Activated T-cell treated with anti-CD3 and anti-CD28 coated beads for 24 hours (primary cell): Measurements from ENCODE around the gene OSBP.

Experiments
- DNase-seq: peaks from one replicate; pipeline ENCODE4 v3.0.0-alpha.2; 2020; ENCODE audit warnings: low read depth

Gene OSBP

DNA sequence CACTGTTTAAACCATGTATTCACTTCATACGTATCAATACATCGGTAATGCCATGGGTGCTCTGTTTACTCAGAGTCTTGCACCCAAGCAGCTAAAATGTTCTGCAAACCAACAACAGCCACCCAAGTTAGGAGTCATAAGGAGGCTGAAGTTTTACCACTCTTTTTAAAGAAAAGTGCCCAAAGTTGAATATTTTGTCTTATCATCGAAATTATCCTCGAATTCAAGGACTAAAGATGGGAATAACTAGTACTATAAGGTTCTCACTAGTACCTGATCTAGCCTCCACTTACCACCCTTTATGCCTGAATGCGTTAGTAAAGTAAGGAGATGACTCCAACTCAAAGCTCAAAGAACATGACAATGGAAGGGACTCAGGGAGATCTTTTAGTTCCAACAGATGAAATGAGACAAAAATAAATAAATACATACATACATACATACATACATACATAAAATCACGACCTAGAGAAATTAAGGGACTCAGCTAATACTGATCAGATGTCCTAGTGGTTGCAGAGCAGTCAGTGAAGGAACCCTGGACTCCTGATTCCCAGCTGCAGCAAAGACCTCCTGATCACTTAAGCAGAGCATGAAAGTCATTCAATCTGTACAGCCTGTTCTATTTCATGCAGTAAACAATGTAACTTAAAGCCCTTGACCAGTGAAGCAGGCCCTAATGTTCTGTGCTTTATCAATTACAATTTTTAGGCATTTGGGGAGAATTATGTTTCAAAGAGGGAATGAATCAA lies 7.7 kb downstream of the OSBP start:
- DNase-seq, result no peak

DNA sequence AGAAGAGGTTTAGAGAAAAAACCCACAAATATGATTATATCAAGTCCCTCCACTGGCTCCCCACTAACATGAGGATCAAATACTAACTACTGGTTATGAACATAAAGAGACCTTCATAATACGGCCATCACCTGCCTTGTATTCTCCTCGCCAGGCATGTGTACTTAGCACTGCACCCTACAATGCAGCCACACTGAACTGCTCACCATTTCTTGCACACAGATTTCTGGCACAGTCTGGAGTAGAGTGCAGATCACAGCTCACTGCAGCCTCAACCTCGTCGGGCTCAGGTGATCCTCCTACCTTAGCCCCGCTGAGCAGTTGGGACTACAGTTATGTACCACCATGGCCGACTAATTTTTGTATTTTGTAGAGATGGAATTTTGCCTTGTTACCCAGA lies 13.1 kb downstream of the OSBP start:
- no peak for DNase-seq

DNA sequence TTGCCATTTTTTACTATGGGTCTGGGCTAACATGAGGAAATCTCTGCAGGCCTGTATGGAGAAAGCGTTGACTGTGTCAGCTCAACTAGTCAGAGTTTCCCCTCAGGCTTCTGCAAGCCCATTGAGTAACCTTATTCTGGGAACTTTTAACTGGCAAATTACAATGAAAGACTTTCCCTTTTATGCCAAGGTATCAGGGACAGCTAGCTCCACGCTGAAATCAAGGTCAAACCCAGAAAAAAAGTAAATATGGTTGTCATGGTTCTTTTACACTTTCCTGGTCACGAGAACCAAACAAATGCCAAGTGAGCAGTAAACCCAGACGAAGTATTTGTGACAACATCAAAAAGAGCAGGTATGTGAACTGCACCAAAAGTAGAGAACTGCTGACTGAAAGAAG lies 13.8 kb downstream of the OSBP start:
- no peak for DNase-seq

DNA sequence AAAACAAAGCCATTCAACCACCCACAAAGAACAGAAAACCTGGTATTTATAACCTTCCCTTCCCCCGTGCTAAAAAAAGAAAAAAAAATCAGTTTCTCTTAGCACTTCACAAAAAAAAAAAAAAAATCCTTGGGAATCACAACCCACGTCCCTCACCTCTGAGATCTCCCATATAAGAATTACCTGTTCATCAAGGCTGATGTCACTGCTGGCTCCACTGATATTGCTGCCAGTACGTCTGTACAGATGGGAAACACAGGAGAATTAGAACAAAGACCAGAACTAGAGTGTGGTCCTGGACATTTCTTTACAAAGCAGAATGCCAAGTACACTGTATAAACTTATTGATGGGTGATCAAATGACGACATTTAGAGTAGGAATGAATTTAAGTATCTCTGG lies 14.9 kb downstream of the OSBP start:
- no peak for DNase-seq

DNA sequence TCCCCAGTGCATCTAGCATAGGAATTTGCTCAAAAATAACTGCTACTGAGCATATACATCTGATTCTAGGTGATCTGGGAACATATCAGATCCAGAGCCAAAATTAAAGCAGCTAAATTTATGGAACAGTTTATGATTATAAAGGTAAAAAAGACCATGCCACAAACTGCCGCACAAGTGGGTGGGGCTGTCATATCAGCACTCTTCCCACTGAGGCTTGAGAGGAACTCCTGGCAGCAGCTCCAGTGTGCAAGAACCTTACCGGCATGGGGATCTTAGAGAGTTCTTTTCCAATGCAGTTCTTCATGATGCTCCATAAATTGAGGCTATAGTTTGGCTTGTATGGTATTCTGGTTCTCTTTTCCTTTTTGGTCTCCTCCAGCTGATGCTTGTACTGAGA lies 15.3 kb downstream of the OSBP start:
- no peak for DNase-seq

DNA sequence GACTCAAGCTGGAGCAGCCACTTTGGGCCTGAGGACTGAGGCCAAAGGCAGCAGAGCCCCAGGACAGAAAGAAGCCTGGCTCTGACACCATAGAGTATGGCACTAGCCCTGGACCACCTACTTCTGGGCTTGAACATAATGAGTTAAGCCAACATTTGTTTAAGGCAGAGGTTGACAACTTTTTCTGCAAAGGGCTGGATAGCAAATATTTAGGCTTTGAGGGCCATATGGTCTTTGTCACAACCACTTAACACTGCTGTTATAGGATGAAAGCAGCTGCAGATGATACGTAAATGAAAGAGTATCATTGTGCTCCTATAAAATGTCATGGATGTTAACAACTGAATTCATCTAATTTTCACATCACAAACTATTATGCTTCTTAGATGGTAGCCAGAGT lies 16.6 kb downstream of the OSBP start:
- no peak for DNase-seq

DNA sequence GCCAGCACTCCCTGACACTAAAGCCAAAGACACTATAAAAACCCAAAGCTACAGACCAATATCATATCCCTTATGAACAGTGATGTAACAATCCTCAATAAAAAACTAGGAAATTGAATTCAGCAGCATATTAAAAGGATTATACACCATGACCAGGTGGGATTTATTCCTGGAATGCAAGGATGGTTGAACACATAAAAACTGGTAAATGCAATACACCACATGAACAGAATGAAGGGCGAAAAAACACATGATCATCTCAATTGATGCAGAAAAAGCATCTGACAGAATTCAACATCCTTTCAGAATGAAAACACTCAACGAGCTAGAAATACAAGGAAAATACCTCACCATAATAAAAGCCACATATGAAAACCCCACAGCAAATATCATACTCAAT lies 31.3 kb downstream of the OSBP start:
- no peak for DNase-seq

DNA sequence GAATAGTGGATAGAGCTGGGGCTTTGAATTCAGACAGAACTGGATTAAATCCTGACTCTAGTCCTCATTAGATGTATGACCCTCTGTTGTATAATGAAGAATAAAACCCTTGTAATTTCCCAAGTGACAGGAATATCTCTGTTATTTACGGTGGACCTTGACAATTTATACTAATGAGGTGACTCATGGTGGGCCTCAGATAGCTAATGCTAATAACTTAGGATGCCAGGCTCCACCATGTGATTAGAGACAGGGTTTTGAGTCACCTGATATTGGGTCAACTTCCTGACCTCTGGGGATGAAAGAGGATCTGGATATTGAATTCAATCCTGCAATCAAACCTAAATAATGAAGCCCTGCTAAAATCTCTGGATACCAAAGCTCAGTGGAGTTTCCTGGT lies 33.6 kb downstream of the OSBP start:
- DNase-seq, result no peak

DNA sequence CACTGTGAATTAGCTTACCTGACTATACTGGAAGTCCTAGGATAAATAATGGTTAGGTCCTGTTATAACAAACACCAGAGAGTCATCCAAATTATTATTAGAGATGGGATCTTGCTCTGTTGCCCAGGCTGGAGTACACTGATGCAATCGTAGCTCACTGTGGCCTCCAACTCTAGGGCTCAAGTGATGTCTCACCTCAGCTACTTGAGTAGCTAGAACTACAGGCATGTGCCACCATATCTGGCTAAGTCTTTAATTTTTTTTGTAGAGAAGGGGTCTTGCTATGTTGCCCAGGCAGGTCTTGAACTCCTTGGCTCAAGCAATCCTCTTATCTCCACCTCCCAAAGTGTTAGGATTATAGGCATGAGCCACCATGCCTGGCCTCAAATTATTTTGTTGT lies 37.2 kb downstream of the OSBP start:
- DNase-seq, result no peak

DNA sequence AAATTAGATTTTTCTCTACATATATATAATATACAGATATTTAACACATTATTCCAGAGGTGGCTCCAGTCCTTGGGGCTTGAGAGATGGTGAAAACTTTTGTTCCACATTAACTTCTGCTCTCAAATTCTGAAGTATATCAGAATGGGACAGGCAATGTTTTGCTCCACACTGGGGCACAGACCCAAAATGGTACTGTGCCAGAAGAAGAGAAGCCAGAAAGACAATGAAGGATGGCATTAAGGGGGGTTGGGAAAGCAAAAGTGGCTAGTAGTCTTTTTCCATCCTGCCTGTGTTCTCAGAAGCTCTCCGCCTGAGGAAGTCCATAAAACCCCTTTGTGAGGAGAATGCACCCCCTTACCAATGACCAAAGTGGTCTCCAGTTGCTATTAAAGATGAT lies 40.1 kb downstream of the OSBP start:
- DNase-seq, result no peak

DNA sequence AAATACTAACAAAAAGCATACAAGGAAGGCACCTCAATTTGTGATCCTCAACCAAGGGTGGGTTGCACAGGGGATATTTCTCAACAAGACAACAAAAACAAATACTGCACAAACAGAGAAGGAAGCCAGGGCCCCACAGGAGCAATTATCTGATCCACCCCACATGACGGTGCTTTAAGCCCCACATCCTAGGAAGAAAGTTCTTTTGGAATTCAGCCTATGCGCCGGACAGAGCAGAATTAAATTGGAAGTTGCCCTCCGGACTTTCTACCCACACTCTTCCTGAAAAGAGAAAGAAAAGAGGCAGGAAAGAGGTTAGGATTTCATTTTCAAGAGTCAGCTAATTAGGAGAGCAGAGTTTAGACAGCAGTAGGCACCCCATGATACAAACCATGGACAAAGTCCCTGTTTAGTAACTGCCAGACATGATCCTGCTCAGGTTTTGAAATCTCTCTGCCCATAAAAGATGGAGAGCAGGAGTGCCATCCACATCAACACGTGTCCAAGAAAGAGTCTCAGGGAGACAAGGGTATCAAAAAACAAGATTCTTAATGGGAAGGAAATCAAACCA lies 40.6 kb downstream of the OSBP start:
- DNase-seq, result no peak

DNA sequence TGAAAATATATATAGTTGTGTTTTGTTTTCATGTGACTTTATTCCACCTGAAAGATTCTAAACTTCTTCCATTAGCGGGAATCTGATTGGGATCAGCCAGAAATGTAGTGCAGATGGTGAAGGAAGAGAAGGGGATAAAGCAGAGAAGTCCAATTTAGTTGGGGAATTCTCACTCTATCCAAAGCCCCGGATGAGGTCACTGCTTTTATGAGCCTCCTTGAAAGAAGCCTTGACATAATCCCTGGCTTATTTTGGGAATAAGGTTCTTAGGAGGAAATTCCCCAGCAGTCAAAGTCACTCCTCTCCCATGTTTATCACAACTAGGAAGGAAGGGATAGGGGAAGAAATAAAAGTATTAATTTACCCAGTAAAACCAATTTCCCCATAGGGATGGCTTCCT lies 41.1 kb downstream of the OSBP start:
- DNase-seq, result no peak

DNA sequence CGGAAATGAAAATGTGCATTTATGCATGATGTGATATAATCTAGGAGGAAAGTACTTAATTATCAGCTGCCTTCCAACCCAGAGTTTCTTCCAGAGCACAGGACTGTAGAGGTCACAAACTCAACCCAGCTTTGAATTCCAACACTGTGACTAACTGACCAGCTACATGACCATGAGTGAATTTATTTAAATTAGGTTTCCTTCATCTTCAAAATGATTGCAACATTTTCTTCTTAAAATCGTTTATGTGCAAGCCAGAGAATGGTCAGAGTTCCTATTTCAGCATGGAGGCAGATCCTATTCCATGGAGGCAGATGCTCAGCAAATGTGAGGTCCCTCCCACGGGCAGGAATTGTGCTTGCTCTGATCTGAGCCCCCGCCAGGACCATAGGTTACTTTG lies 42.4 kb downstream of the OSBP start:
- no peak for DNase-seq

DNA sequence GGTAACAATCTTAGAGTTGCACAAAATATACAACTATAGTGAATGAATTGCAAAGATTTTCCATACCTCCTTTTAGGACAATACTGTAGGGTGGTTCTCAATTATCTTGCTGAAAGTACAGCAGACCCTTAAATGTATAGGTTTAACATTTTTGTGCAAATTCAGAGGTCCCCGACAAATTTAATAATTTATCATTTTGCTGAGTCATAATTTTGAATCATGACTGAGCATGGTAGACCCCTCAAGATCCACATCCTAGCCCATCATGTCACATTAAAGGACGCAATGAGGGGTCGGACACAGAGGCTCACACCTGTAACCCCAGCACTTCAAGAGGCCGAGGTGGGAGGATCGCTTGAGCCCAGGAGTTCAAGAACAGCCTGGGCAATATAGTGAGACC lies 43.5 kb downstream of the OSBP start:
- DNase-seq, result no peak

DNA sequence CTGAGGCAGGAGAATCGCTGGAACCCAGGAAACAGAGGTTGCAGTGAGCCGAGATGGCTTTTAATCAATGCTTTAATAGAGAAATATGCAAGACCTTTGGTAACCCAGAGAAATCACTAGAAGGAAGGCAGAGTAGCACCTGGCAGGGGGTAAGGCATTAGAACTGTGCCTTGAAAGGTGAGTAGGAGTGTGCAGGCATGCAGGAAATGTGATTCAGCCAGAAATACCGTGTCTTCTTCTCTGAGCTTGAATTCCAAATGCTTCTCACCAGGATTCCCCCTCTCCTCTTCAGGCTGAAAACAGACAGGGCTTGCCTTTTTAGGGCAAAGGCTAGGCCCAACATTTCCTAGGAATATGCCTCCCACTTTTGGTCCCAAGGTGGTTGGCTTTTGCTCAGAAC lies 53.3 kb downstream of the OSBP start:
- DNase-seq, result no peak

DNA sequence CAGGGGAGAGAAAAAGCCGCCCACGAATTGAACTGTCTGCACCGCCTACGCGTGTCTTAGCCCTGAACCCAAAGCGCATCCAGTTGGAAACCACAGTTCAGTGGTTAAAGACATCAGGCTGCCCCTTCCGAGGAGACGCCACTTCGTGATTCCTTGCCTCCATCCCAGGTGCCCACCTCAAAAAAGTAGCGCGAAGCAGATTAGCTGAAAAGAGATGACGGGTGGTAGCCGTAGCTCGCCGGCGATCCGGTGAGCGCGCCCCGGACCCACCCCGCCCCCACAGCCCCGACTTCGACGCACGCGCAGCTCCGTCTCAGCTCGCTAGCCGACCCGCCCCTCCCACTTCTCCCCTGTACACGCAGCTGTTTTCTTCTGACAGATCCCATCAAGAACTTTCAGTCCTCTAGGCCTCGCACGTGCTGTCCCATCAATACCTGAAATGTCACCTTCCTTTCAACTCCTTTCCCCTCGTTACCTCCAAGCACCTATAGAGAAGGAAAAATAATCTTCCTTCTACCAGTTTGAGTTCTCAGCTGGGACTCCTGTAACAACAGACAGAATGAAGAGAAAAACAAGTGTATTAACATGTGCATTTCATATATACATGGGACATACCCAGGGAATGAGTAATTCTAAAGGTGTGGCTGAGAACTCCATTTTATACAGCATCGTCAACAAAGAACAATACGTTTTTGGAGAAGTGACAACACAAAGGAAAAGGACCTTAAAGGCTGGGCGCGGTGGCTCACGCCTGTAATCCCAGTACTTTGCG lies 54.7 kb downstream of the OSBP start:
- peak; percentile 78 for DNase-seq

DNA sequence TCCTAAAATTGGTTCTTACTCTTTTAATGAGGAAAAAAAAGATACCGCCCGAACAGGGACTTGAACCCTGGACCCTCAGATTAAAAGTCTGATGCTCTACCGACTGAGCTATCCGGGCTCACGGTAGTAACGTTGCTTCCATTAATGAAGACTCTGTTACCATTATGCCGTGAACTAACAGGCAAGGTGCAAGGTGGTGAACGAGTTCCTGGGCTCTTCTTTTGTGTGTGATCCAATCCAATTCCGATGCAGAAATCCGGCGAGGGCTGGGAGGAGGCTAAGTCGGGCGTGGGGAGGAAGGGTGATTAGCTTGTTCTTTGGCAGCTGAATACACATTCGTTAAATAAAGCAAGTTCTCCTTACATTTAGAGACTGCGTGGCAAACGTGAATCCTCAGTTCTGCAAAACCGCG lies 55.3 kb downstream of the OSBP start:
- DNase-seq, result peak; percentile 76

DNA sequence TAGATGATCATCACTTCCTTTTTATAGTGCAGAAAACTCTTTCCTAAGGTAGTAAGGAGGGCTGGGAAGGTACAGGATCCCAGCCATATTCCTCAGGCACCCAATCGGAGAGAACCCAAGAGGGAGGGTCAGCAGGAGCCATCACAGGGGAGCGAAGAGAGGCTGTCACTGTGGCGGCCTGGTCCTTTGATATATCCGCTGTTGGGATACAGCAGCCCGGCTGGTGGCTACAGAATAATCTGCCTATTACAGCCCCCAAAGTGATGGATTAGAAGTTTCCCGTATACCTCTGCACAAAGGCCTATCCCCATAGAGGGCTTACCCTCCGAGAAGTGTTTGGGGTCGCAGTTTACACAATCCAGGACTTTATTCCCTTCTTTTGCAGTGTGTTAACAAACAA lies 55.7 kb downstream of the OSBP start:
- no peak for DNase-seq

DNA sequence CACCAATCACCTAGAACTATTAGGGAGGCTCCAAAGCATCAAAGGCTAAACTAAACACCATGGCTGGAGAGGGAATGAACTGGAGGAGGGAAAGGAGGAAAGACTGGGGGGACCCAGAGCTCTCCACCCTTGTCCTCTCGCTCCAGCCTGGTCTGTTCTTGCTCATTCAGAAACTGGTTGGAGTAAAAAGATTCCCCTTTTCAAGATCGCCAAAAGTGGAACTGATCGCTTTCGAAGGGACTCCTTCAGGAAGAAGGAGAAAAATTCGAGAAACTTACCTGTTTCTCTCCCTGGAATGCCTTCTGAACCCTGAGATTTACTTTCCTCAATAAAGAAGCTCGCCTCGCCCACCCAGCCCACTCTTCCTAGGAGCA lies 57.3 kb downstream of the OSBP start:
- DNase-seq, result no peak

DNA sequence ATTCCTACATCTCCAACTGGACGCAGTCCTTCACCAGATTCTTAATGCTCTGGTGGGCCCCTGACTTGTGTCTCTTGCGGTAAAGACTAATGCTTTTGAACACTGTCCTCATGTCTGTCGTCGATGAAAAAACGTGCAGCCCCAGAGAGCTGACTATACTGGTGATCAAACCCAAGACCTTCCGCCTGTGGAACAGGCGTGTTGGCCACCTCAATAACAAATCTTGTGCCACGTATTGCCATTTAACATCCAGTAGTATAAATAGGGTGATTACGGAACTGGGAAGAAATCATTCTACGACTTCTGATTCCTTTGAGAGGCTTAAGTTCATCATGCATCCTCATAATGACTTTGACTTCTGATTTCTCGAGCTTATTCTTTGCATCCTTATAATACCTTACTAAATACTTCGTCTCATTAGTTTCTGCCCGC lies 58.6 kb downstream of the OSBP start:
- no peak for DNase-seq

DNA sequence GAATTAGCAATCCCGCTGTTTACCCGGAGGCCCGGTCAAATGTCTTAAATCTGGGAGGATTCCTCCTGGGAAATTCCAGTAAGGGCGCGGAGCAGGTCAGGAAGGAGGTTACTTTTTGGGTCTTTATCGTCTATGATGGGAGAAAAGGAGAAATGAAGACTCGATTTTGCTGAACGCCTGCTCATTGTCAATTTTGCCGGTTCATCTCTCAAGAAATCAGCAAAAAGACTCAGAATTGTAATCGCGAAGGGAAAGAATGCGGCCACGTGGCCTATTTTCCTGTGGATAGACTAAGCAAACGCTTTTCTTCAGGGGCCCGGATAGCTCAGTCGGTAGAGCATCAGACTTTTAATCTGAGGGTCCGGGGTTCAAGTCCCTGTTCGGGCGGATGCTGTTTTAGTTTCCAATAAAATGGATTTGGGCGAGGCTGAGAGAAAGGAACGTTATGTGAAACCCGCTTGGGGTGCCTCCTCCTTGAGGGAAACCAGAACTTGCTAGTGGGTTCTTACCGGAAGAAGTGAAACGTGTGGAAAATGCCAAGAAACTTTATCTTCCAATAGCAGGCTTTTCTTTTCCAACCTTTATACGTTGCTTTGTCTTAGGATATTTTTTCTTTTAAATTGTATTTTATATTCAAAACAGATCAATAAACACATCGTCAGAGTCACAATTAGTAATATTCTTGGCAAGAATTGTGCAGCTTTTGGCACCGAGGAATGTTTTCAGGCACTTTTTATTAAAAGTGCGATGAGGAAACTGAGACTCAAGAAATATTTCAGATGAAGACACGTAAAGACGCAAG lies 59.3 kb downstream of the OSBP start:
- peak; percentile 82 for DNase-seq

DNA sequence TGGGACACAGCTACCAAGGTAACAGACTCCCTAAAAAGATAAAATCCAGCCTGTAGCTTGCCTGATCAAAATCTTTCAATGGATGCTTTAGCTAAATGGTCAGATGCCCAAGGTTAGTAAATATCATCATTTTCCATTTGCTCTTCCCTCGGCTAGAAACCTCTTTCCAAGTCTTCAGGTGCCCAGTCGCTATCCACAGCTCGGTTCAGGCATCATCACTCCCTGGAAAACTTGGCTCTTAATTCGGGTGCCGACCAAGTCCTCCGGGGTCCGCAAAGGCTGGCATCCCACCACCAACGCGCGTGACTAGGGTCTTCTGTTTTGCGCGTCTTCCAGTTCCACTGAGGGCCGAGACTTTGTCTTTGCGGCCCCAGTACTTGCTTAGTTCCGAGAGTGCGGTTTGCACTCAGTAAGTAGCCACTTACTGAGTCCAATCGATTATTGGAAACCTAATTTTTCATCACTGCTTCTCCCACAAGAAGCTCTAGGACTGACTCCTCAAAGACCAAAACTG lies 59.9 kb downstream of the OSBP start:
- DNase-seq, result no peak
